HL-60 (cell line): ENCODE data around the gene RAD50.

Experiments
- GABPA ChIP-seq: IDR thresholded peaks from 2 replicates; pipeline ENCODE4 v1.6.1; 2012; ENCODE audit warnings: low read depth
- POLR2AphosphoS5 ChIP-seq: IDR thresholded peaks from 2 replicates; pipeline ENCODE4 v1.6.1; 2012; ENCODE audit warnings: low read depth
- TF ChIP-seq, protein P1 (sequence below): IDR thresholded peaks from one replicate; pipeline ENCODE4 v1.5.1; 2011; ENCODE audit warnings: low read length, control low read depth, inconsistent platforms; ENCODE audit not compliant: insufficient read depth

GRCh38 chr5:132662004-132662401 is 105.2 kb downstream of the RAD50 start:
- TF ChIP-seq, protein P1, sequence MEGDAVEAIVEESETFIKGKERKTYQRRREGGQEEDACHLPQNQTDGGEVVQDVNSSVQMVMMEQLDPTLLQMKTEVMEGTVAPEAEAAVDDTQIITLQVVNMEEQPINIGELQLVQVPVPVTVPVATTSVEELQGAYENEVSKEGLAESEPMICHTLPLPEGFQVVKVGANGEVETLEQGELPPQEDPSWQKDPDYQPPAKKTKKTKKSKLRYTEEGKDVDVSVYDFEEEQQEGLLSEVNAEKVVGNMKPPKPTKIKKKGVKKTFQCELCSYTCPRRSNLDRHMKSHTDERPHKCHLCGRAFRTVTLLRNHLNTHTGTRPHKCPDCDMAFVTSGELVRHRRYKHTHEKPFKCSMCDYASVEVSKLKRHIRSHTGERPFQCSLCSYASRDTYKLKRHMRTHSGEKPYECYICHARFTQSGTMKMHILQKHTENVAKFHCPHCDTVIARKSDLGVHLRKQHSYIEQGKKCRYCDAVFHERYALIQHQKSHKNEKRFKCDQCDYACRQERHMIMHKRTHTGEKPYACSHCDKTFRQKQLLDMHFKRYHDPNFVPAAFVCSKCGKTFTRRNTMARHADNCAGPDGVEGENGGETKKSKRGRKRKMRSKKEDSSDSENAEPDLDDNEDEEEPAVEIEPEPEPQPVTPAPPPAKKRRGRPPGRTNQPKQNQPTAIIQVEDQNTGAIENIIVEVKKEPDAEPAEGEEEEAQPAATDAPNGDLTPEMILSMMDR: no peak
- no peak for TF ChIP-seq GABPA
- TF ChIP-seq POLR2AphosphoS5: no peak
